Hepatocyte (in vitro differentiated cells): Measurements from ENCODE around the gene NUDT3. TPM values are rescaled to one million over a fixed set of nuclear protein-coding genes. Genes with fewer than 3 reads are reported as not detected.

Source experiments
- DNase-seq: peaks from one replicate; pipeline ENCODE4 v3.0.0-alpha.2; 2016; ENCODE audit warnings: low spot score
- H2AFZ ChIP-seq: fragments of 200-600 bp; sonication (generic); 2 replicates; pipeline ENCODE4 v1.6.0; 2016; ENCODE audit warnings: antibody characterized with exemption, mild to moderate bottlenecking
- H3K27ac ChIP-seq: fragments of 200-600 bp; sonication (generic); 2 replicates; pipeline ENCODE4 v1.5.1; 2016; ENCODE audit warnings: mild to moderate bottlenecking
- H3K27me3 ChIP-seq: fragments of 200-600 bp; sonication (generic); 2 replicates; pipeline ENCODE4 v1.6.1; 2016
- H3K36me3 ChIP-seq: fragments of 200-600 bp; sonication (generic); replicated peaks from 2 replicates; pipeline ENCODE4 v1.5.1; 2016; ENCODE audit warnings: low read depth; ENCODE audit not compliant: insufficient read depth
- H3K4me1 ChIP-seq: fragments of 200-600 bp; sonication (generic); 2 replicates; pipeline ENCODE4 v1.5.1; 2016; ENCODE audit warnings: mild to moderate bottlenecking, moderate library complexity; ENCODE audit not compliant: insufficient read depth
- H3K4me2 ChIP-seq: fragments of 200-600 bp; sonication (generic); 2 replicates; pipeline ENCODE4 v1.6.0; 2016
- H3K4me3 ChIP-seq: fragments of 200-600 bp; sonication (generic); 2 replicates; pipeline ENCODE4 v1.5.1; 2016; ENCODE audit warnings: mild to moderate bottlenecking
- H3K79me2 ChIP-seq: fragments of 200-600 bp; sonication (generic); 2 replicates; pipeline ENCODE4 v1.6.0; 2017; ENCODE audit warnings: mild to moderate bottlenecking
- H3K9me2 ChIP-seq: fragments of 200-600 bp; sonication (generic); replicated peaks from 2 replicates; pipeline ENCODE4 v1.6.0; 2017; ENCODE audit warnings: mild to moderate bottlenecking; ENCODE audit not compliant: insufficient read depth
- H3K9me3 ChIP-seq: fragments of 200-600 bp; sonication (generic); 2 replicates; pipeline ENCODE4 v1.5.1; 2016; ENCODE audit warnings: low read depth, mild to moderate bottlenecking
- H4K20me1 ChIP-seq: fragments of 200-600 bp; sonication (generic); 2 replicates; pipeline ENCODE4 v1.6.0; 2016; ENCODE audit warnings: mild to moderate bottlenecking; ENCODE audit not compliant: insufficient read depth, poor library complexity, severe bottlenecking
- EZH2 ChIP-seq: fragments of 200-600 bp; sonication (generic); IDR thresholded peaks from 2 replicates; pipeline ENCODE4 v1.6.1; 2016; ENCODE audit warnings: antibody characterized with exemption, mild to moderate bottlenecking, borderline replicate concordance
- EZH2phosphoT487 ChIP-seq: fragments of 200-600 bp; sonication (generic); IDR thresholded peaks from one replicate; pipeline ENCODE4 v1.6.1; 2018; ENCODE audit warnings: antibody characterized with exemption, mild to moderate bottlenecking, low read depth, moderate library complexity; ENCODE audit not compliant: unreplicated experiment, severe bottlenecking
- WGBS: methylation state at CpG from one replicate; pipeline ENCODE4 v1.1.6; 2016; ENCODE audit warnings: low lambda C conversion rate; ENCODE audit errors: missing lambda C conversion rate; 5-methylcytosine and 5-hydroxymethylcytosine counted together
- polyA plus RNA-seq: library from polyadenylated mRNA; unstranded; fragments of >200 nt; fragmentation: Nextera tagmentation; extraction: Ambion mirVana; gene quantifications from 2 replicates; pipeline ENCODE4 v1.2.1, GENCODE V29; 2016
- total RNA-seq: library from RNA; depleted of rRNA; stranded (reverse); fragments of >200 nt; gene quantifications from 2 replicates; pipeline ENCODE4 v1.2.3, GENCODE V29; 2014
- TF ChIP-seq, protein P1 (sequence below): fragments of 200-600 bp; sonication (generic); IDR thresholded peaks from 2 replicates; pipeline ENCODE4 v1.5.1; 2016; ENCODE audit warnings: antibody characterized with exemption, mild to moderate bottlenecking; ENCODE audit not compliant: poor library complexity

The NUDT3 gene
- total and polyA plus RNA-seq, 2 experiments from 2014 or later: 6.2 to 20.4 TPM

DNA sequence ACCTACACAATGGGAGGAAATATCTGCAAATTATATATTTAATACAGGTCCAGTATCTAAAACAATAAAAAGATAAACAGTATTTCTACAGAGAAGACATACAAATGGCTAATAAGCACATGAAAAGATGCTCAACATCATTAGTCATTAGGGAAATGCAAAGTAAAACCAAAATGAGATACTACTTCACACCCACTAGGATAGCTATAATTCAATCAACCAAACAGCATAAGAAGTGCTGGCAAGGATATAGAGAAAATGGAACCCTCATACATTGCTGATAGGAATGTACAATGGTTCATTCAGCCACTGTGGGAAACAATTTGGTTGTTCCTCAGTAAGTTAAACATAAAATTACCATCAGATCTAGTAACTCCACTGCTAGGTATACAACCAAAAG is 48.7 kb downstream of the NUDT3 start:
- Histone ChIP-seq H3K4me1 (peaks cover 18% of the 10 kb centered on the region), H3K4me3 (no peak overlapping the region), H3K4me2 (no peak overlapping the region), H3K27ac (no peak overlapping the region), H3K79me2 (peaks cover 53% of the 10 kb centered on the region), H3K9me3 (no peaks in the 10 kb centered on the region), H3K36me3 (no peaks in the 10 kb centered on the region), H3K9me2 (no peaks in the 10 kb centered on the region), H2AFZ (no peak overlapping the region), H3K27me3 (no peaks in the 10 kb centered on the region), H4K20me1 (peaks cover 8% of the 10 kb centered on the region)
- DNase-seq: no peak
- TF ChIP-seq EZH2 (no peak), EZH2phosphoT487 (no peak)
- TF ChIP-seq, protein P1, sequence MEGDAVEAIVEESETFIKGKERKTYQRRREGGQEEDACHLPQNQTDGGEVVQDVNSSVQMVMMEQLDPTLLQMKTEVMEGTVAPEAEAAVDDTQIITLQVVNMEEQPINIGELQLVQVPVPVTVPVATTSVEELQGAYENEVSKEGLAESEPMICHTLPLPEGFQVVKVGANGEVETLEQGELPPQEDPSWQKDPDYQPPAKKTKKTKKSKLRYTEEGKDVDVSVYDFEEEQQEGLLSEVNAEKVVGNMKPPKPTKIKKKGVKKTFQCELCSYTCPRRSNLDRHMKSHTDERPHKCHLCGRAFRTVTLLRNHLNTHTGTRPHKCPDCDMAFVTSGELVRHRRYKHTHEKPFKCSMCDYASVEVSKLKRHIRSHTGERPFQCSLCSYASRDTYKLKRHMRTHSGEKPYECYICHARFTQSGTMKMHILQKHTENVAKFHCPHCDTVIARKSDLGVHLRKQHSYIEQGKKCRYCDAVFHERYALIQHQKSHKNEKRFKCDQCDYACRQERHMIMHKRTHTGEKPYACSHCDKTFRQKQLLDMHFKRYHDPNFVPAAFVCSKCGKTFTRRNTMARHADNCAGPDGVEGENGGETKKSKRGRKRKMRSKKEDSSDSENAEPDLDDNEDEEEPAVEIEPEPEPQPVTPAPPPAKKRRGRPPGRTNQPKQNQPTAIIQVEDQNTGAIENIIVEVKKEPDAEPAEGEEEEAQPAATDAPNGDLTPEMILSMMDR: no peak

DNA sequence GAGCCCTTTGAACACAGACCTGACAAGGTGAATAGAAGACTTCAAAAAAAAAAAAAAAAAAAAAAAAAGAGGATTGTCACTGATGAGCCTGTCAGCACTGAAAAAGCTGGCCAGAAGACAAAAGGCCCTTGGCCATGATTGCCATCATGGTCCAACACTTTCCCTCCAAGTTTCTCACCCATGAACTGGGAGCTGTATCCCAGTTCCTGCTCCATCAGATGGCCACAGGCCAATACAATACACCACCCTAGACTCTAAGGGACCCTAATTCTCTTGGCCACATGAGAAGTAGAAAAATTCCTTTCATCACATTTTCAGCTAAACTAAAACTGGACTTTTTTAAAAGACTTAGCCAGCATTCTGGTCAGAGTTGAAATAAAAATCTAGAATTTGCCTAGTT is 50.2 kb downstream of the NUDT3 start:
- Histone ChIP-seq H3K9me3 (no peaks in the 10 kb centered on the region), H3K4me3 (no peak overlapping the region), H3K27me3 (no peaks in the 10 kb centered on the region), H3K36me3 (no peaks in the 10 kb centered on the region), H3K79me2 (peaks cover 46% of the 10 kb centered on the region), H3K4me1 (peaks cover 33% of the 10 kb centered on the region), H4K20me1 (peaks cover 7% of the 10 kb centered on the region), H3K27ac (no peak overlapping the region), H3K4me2 (no peak overlapping the region), H3K9me2 (no peaks in the 10 kb centered on the region), H2AFZ (no peak overlapping the region)
- no peak for DNase-seq
- TF ChIP-seq, protein P1: no peak
- TF ChIP-seq EZH2phosphoT487 (no peak), EZH2 (no peak)

DNA sequence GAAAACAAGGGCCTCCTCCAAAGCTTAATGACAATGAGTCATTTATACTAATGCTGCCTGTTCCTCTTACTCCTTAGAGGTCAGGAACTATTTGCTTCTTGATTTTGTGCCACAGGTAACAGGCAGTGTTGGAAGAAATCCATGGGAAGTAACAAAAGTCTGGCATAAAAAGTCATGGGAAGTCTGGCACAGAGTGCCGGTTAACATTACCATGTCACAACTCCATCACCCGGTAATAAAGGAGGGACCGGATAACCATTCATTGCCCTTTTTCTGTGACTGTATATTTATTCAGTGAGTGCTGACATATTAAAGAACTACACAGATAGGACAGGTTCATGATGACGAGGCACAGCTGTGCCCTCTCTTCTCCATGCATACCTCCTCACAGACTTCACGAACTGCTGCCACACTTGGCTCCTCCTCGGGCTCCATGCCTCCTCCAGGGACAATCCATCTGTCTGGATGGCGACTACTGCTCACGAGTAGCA is 50.9 kb downstream of the NUDT3 start:
- Histone ChIP-seq H3K9me3 (no peaks in the 10 kb centered on the region), H3K4me3 (no peak overlapping the region), H3K4me2 (no peak overlapping the region), H3K79me2 (peaks cover 43% of the 10 kb centered on the region), H3K27me3 (no peaks in the 10 kb centered on the region), H3K36me3 (no peaks in the 10 kb centered on the region), H2AFZ (no peak overlapping the region), H3K27ac (peak overlapping the region; percentile 10), H3K9me2 (no peaks in the 10 kb centered on the region), H3K4me1 (peaks cover 37% of the 10 kb centered on the region), H4K20me1 (no peaks in the 10 kb centered on the region)
- WGBS: 58% methylated on average over 8 of the region's 8 CpGs
- DNase-seq: no peak
- TF ChIP-seq, protein P1: no peak
- TF ChIP-seq EZH2 (no peak), EZH2phosphoT487 (no peak)

DNA sequence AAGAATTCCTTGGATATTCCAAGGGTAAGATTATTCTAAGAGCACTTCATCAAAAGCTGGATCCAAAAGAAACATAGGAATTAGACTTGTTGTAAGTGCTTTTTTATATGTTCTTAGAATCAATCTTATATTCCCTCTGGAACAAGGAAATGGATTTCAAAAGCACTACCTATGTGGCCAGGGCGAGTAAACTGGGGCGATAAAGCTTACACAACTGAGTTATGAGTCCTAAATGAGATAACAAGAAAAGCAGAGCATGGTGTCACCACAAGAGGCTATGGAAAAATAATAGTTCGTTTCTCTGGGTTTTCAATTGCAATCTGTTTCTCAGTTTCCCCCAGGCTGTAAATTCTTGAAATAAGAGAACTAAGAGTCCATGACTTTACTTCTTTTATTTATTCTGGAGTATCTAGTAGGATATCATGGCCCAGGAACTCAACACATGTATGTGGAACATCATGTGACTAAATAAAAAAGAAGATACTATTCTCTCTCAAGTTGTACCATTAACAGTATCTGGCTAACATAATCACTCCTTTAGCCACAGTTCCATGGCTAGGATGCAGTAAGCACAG is 51.5 kb downstream of the NUDT3 start:
- H3K36me3 ChIP-seq: no peaks in the 10 kb centered on the region
- H4K20me1 ChIP-seq: no peaks in the 10 kb centered on the region
- H3K9me2 ChIP-seq: no peaks in the 10 kb centered on the region
- peak overlapping the region; percentile 10 for H3K27ac ChIP-seq
- no peaks in the 10 kb centered on the region for H3K9me3 ChIP-seq
- no peak overlapping the region for H3K4me3 ChIP-seq
- DNase-seq: no peak
- H3K79me2 ChIP-seq: peaks cover 42% of the 10 kb centered on the region
- H3K4me1 ChIP-seq: peaks cover 37% of the 10 kb centered on the region
- no peaks in the 10 kb centered on the region for H3K27me3 ChIP-seq
- WGBS: 77% methylated on average over 3 of the region's 3 CpGs
- H2AFZ ChIP-seq: no peak overlapping the region
- no peak for TF ChIP-seq EZH2phosphoT487
- TF ChIP-seq, protein P1: no peak
- no peak for TF ChIP-seq EZH2
- no peak overlapping the region for H3K4me2 ChIP-seq
